Activated naive CD4-positive, alpha-beta T cell treated with anti-CD3 and anti-CD28 coated beads, Interleukin-2, amount 50 U/mL, for 24 hours (primary cell): Measurements from ENCODE around the gene ELOB.
A peak's percentile ranks its signal among the peaks of the same experiment; 100 is the strongest.

Experiments used
- H3K27ac Mint-ChIP-seq: one replicate; pipeline ENCODE4 v1.8.0; 2021; ENCODE audit warnings: mild to moderate bottlenecking, mixed read lengths
- H3K27me3 Mint-ChIP-seq: one replicate; pipeline ENCODE4 v1.8.0; 2021; ENCODE audit warnings: mixed read lengths
- H3K36me3 Mint-ChIP-seq: one replicate; pipeline ENCODE4 v1.8.0; 2021; ENCODE audit warnings: mixed read lengths
- H3K4me1 Mint-ChIP-seq: one replicate; pipeline ENCODE4 v1.8.0; 2021; ENCODE audit warnings: mixed read lengths
- H3K4me3 Mint-ChIP-seq: one replicate; pipeline ENCODE4 v1.8.0; 2021; ENCODE audit warnings: mild to moderate bottlenecking, mixed read lengths
- H3K9me3 Mint-ChIP-seq: one replicate; pipeline ENCODE4 v1.8.0; 2021; ENCODE audit warnings: mixed read lengths

ELOB gene

DNA sequence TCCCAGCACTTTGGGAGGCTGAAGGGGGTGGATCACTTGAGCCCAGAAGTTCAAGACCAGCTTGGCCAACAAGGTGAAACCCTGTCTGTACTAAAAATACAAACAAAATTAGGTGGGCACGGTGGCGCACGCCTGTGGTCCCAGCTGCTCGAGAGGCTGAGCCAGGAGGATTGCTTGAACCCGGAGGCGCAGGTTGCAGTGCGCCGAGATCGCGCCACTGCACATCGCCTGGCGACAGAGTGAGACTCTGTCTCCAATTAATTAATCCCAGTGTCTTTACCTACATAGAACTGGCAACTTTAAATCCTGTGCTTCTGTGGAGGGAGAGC lies 1.5 kb upstream of the ELOB start:
- H3K4me3 Mint-ChIP-seq = peak overlapping the region; percentile 95
- peaks cover 25% of the 10 kb centered on the region for H3K4me1 Mint-ChIP-seq
- H3K27me3 Mint-ChIP-seq = no peaks in the 10 kb centered on the region
- H3K9me3 Mint-ChIP-seq = no peaks in the 10 kb centered on the region
- H3K27ac Mint-ChIP-seq = peak overlapping the region; percentile 94
- H3K36me3 Mint-ChIP-seq = no peaks in the 10 kb centered on the region

- Mint-ChIP-seq H3K27ac (peak overlapping the region; percentile 94), H3K9me3 (no peaks in the 10 kb centered on the region), H3K4me3 (peak overlapping the region; percentile 95), H3K27me3 (no peaks in the 10 kb centered on the region), H3K36me3 (no peaks in the 10 kb centered on the region), H3K4me1 (peaks cover 25% of the 10 kb centered on the region)
These were observed 986 bp upstream of the ELOB start for GRCh38 chr16:2777903-2778629.

DNA sequence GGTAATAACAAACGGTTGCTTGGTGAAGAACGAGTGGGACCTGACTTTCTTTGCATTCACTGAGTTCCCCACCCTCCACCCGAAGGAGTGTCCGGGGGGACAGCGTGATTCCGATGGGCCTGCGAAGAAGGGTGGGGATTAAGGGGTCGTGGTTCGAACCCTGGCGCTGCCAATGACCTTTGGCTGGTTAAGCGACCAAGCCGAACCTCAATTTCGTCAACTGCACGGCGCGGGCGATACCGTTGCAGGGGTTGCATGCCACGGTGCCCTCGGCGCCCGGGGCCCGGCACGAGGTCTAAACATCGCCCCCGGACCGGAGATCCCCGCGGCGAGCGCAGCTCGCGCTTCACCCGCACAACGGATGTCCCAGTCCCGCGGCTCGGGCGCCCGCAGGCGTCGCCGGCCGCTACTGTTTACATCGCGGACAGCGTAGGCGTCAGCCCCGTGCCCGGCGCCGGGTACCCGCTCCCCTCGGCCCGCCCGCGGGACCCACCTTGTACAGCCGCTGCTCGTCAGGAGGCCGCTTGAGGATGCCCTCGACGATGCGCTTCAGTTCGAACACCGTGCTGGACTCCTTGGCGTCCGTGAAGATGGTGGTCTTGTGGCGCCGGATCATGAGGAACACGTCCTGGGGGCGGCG lies 460 bp downstream of the ELOB start:
- Mint-ChIP-seq H3K27ac (peak overlapping the region; percentile 97), H3K4me3 (peak overlapping the region; percentile 96), H3K9me3 (no peaks in the 10 kb centered on the region), H3K27me3 (no peaks in the 10 kb centered on the region), H3K4me1 (peaks cover 25% of the 10 kb centered on the region), H3K36me3 (peaks cover 3% of the 10 kb centered on the region)

DNA sequence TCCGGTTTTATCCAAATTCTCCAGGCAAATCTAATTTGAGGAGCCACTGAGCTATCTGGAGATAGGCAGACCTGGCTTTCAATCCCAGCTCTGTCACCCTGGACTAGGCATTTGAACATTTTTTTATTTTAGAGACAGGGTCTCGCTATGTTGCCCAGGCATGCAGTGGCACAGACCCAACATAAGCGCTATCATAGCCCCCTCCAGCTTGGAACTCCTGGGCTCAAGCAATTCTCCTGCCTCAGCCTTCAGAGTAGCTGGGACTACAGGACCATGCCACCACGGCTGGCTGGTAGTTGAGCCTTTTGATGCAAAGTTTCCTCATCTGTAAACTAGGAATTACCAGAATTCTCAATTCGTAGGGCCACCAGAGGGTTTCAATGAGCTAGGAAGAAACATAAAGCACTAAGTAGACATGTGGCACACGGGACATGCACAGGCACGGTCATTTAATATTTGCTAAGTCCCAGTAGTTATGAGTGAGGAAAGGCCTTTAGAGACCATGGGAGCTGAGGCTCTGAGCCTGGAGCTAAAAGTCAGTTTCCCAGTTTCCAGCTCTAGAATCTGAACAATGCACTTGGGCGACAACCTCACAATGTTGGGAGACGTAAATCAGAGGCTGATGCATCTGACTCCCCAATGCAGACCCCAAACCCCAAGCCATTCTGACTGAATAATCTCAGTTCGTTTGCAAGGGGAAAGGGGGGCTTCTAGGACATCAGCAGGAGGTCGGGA lies 1.1 kb downstream of the ELOB start:
- peaks cover 3% of the 10 kb centered on the region for H3K36me3 Mint-ChIP-seq
- peak overlapping the region; percentile 97 for H3K27ac Mint-ChIP-seq
- H3K4me1 Mint-ChIP-seq = peaks cover 25% of the 10 kb centered on the region
- H3K4me3 Mint-ChIP-seq = peak overlapping the region; percentile 96
- no peaks in the 10 kb centered on the region for H3K9me3 Mint-ChIP-seq
- H3K27me3 Mint-ChIP-seq = no peaks in the 10 kb centered on the region

DNA sequence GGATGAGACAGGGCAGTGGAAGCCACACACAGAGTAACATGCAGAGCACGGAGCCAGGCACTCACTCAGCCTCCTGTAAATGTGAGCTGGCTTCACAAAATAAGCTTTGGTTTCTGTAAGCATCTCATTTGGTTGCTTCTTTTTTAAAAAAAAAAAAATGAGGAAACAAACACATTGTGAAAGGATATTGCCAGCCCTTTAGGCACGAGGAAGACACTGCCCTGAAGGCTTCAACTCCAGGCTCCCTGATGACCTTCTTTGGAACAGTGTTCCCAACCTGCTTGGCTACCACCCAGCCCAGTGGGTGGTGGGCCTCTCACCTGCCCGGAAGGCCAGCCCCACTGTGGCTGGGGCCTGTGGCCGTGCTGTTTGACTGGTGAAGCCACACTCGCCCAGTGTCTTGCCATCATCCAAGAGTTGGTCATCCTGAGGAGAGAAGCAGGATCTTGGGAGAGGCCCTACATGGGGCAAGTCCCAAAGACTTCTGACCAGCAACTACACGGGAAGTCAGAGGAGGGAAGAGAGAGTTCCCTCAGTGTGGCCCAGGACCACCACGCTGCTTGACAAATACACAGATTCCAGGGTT lies 1.9 kb downstream of the ELOB start:
- no peaks in the 10 kb centered on the region for H3K27me3 Mint-ChIP-seq
- peak overlapping the region; percentile 47 for H3K4me3 Mint-ChIP-seq
- peaks cover 25% of the 10 kb centered on the region for H3K4me1 Mint-ChIP-seq
- H3K27ac Mint-ChIP-seq = no peak overlapping the region
- H3K36me3 Mint-ChIP-seq = peaks cover 3% of the 10 kb centered on the region
- H3K9me3 Mint-ChIP-seq = no peaks in the 10 kb centered on the region

GRCh38 chr16:2774161-2774891 lies 2.8 kb downstream of the ELOB start:
- Mint-ChIP-seq H3K4me1 (peaks cover 31% of the 10 kb centered on the region), H3K27me3 (no peaks in the 10 kb centered on the region), H3K4me3 (peak overlapping the region; percentile 47), H3K9me3 (no peaks in the 10 kb centered on the region), H3K27ac (no peak overlapping the region), H3K36me3 (peaks cover 8% of the 10 kb centered on the region)

- peaks cover 26% of the 10 kb centered on the region for H3K4me1 Mint-ChIP-seq
- H3K27ac Mint-ChIP-seq = no peak overlapping the region
- H3K36me3 Mint-ChIP-seq = peaks cover 9% of the 10 kb centered on the region
- H3K27me3 Mint-ChIP-seq = no peaks in the 10 kb centered on the region
- no peak overlapping the region for H3K4me3 Mint-ChIP-seq
- H3K9me3 Mint-ChIP-seq = no peaks in the 10 kb centered on the region
These were observed 3.7 kb downstream of the ELOB start for GRCh38 chr16:2773188-2773968.

DNA sequence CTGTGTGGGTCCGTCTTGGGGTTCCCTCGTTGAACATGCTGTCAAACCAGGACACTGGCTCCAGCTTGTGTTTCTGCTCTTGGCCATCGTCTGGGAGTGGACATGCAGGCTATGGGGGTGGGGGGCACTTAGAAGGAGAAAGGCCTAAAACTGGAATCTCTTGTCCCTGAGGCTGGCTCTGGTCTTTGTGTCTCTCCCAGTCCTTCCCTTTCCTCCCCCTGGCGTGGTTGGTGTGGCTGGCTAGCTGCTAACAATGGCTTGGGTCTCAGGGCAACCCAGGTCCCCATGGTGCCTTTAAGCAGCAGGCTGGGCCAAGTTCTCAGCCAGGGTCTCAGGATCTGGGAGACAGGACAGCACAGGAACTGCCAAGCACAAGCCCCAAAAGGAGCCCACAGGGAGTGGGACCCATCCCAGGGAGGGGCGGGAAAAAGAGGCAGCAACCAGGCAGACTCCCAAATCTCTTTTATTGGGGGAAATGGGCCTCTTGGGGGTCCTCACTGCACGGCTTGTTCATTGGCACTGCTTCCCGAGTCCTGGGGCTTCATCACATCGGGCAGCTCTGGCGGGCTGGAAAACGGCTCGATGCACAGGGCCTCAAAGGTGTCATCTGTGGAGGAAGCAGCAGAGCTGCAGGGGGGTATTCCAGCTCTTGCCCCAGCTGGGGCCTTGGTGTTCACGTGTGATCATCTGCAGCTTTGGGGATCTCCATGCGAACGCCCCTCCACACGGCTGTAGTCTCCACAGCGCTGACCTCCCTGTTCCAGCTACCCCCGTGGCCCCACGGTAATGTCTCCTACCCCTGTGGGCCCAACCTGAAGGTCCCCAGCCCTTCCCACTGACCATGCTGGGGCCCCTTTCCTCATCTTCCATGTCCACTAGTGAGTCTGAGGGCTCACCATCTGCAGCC lies 5.3 kb downstream of the ELOB start:
- Mint-ChIP-seq H3K4me3 (no peak overlapping the region), H3K36me3 (peaks cover 10% of the 10 kb centered on the region), H3K4me1 (peaks cover 20% of the 10 kb centered on the region)

DNA sequence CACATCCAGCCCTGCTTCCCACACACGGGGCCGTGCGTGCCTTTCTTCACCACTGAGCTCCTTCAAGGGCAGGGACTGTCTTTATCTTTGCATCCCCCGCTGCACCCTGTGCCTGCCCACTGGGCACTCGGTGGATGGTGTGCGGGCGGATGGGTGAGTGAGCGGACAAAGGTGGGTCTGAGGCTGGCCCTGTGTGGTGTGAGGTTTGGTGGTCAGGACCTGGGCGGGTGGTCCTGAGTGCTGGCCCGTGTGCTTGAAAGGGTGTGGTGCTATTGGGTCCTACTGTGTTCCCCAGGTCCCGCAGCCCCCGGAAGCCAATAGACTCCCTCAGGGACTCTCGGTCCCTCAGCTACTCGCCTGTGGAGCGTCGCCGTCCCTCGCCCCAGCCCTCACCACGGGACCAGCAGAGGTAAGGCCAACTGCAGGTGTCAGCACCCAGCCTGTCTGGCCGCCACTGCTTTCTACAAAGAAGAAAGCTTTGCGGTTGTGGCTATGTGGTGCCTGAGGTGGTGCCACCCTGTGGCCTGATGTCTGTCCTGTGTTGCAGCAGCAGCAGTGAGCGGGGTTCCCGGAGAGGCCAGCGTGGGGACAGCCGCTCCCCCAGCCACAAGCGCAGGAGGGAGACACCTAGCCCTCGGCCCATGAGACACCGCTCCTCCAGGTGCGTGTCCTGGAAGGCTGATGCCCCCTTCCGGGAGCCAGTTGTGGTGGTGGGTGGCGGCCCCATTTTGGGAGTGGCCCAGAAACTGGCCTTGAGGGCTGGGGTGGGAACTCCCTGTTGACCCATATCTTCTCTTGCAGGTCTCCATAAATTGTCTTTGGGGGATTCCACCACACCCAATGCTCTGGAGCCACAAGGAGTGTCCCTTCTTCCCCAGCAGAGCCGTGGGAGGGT lies 6.8 kb downstream of the ELOB start:
- Mint-ChIP-seq H3K9me3 (no peaks in the 10 kb centered on the region), H3K27me3 (no peaks in the 10 kb centered on the region), H3K4me3 (no peak overlapping the region), H3K36me3 (peaks cover 19% of the 10 kb centered on the region), H3K27ac (peak overlapping the region; percentile 41), H3K4me1 (peaks cover 17% of the 10 kb centered on the region)

More for the DNA sequence above, 5.3 kb downstream of the ELOB start:
- Mint-ChIP-seq H3K9me3 (no peaks in the 10 kb centered on the region), H3K27me3 (no peaks in the 10 kb centered on the region), H3K27ac (peak overlapping the region; percentile 51)

DNA sequence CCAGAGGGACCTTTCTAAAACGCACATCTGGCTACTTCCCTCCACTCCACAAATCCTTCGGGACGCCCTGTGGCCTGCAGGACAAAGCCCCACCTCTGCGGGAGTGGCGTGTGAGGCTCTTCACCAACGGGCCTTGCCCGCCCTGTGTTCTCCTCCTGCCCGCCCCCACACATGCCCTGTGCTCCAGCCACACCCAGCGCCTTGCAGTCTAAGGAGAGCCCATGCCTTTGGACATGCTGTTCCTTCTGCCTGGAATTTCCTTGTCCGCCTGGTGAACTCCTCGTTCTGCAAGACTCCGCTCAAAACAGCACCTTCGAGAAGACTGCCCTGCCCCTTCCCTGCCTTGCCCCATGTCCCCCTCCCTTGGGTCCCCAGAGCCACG lies 7.4 kb downstream of the ELOB start:
- H3K4me3 Mint-ChIP-seq = no peak overlapping the region

DNA sequence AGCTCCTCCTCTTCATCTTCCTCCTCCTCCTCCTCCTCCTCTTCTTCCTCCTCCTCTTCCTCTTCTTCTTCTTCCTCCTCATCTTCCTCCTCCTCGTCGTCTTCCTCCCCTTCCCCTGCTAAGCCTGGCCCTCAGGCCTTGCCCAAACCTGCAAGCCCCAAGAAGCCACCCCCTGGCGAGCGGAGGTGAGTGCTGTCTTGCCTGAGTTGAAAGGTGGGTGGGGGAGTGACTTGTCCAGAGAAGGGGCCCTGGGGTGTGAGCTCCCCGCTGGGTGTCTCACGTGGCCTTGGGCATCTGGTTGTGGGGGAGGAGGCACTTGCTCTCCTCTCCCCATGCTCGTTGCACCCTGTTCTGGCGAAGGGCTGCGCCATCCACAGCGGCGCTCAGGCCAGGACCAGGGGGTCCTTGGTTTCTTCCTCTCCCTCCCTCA lies 8.0 kb downstream of the ELOB start:
- H3K9me3 Mint-ChIP-seq = no peaks in the 10 kb centered on the region
- no peak overlapping the region for H3K4me3 Mint-ChIP-seq
- no peak overlapping the region for H3K27ac Mint-ChIP-seq
- H3K27me3 Mint-ChIP-seq = no peaks in the 10 kb centered on the region
- peaks cover 12% of the 10 kb centered on the region for H3K4me1 Mint-ChIP-seq
- H3K36me3 Mint-ChIP-seq = peaks cover 20% of the 10 kb centered on the region

More for the DNA sequence above, 7.4 kb downstream of the ELOB start:
- Mint-ChIP-seq H3K36me3 (peaks cover 20% of the 10 kb centered on the region), H3K27ac (peak overlapping the region; percentile 41), H3K27me3 (no peaks in the 10 kb centered on the region), H3K9me3 (no peaks in the 10 kb centered on the region), H3K4me1 (peaks cover 16% of the 10 kb centered on the region)

- no peaks in the 10 kb centered on the region for H3K9me3 Mint-ChIP-seq
- H3K4me1 Mint-ChIP-seq = peaks cover 12% of the 10 kb centered on the region
- H3K4me3 Mint-ChIP-seq = no peak overlapping the region
- no peaks in the 10 kb centered on the region for H3K27me3 Mint-ChIP-seq
- H3K36me3 Mint-ChIP-seq = peaks cover 26% of the 10 kb centered on the region
- peak overlapping the region; percentile 23 for H3K27ac Mint-ChIP-seq
These were observed 8.5 kb downstream of the ELOB start for GRCh38 chr16:2768403-2769089.

GRCh38 chr16:2767891-2768290 lies 9.2 kb downstream of the ELOB start:
- Mint-ChIP-seq H3K4me3 (no peak overlapping the region), H3K36me3 (peaks cover 32% of the 10 kb centered on the region), H3K27me3 (no peaks in the 10 kb centered on the region), H3K9me3 (no peaks in the 10 kb centered on the region), H3K4me1 (peaks cover 12% of the 10 kb centered on the region), H3K27ac (no peak overlapping the region)
